ENCODE results near the gene PPP1R8. TPM values are rescaled to one million over a fixed set of nuclear protein-coding genes. Genes with fewer than 3 reads are reported as not detected.
"Not testable (repeated sequence)": the region's sequence is repeated elsewhere in the genome, so short reads cannot be mapped to it uniquely, and the experiment has no call there.

PPP1R8 gene
- total RNA-seq, 1 experiment from 2014 or later, result 57.4 TPM

DNA sequence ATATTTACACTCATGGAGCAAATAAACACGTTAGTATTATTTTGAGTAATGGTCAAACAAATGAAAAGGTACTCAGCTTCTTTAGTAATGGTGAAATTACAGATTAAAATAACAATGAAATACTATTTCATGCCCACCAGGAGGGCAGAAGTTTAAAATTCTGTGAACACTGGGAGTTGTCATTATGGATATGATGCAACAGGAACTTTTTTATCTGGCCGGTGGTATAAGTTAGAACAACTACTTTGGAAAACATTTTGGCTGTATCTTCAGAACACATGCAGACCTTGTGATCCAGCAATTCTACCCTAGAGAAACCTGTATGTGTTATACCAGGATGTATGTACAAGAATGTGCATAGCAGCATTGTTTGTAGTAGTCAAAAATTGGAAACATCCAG is 23.2 kb upstream of the PPP1R8 start:
- Histone ChIP-seq H3K79me2 (ENCODE audit: insufficient read depth, low read length) (no peaks in the 10 kb centered on the region), H3K4me2 (ENCODE audit: low read length) (no peak overlapping the region), H3K36me3 (ENCODE audit: control insufficient read depth in 1 of 2, insufficient read depth in 2 of 2, low read length in 2 of 2) (peaks cover 0 to 11% of the 10 kb centered on the region in 2 experiments; a peak in 2 of 4 replicates), H3K9me3 (ENCODE audit: control insufficient read depth in 1 of 2, insufficient read depth in 1 of 2, low read depth in 1 of 2, low read length in 2 of 2) (no peaks in the 10 kb centered on the region), H3K27me3 (ENCODE audit: insufficient read depth, low read length) (no peaks in the 10 kb centered on the region), H3K9ac (ENCODE audit: low read length) (no peak overlapping the region), H3K4me3 (replicated peaks in 1 of 2; ENCODE audit: low read depth in 1 of 2, low read length in 2 of 2) (no peak overlapping the region), H3K27ac (ENCODE audit: low read depth, low read length) (no peak overlapping the region), H4K20me1 (ENCODE audit: insufficient read depth) (no peaks in the 10 kb centered on the region), H3K9me2 (ENCODE audit: insufficient read depth) (no peaks in the 10 kb centered on the region), H3K4me1 (ENCODE audit: control insufficient read depth in 1 of 2, insufficient read depth in 2 of 2, low read length in 2 of 2) (no peaks in the 10 kb centered on the region), H2AFZ (ENCODE audit: low read depth, low read length, poor library complexity, severe bottlenecking) (no peak overlapping the region)
- ATAC-seq (no peak), DNase-seq (ENCODE audit: low read depth, low spot score) (no peak)
- ChIA-PET POLR2A (no interaction called here), CTCF (interaction anchor here (0.9 kb wide), 1 partner anchor 138 kb away, joined by 3 read pairs; no protein-coding TSS in a partner anchor), RAD21 (ENCODE audit: low non-redundant PET in 1 of 2, low total read pairs in 2 of 2, uncharacterized antibody in 2 of 2, unreplicated experiment in 2 of 2) (no interaction called here)
- intact Hi-C loops (cut with micrococcal nuclease), result no loop called here
- BruUV-seq (replicated peaks), result no TSS peak
- TF ChIP-seq EZH2phosphoT487 (IDR thresholded peaks at IDR 0.05; ENCODE audit: borderline replicate concordance), result no peak
- TF ChIP-seq YY1 (IDR thresholded peaks at IDR 0.05; ENCODE audit: extremely low read depth, insufficient replicate concordance, low read depth, low read length), result no peak
- TF ChIP-seq, protein P1, sequence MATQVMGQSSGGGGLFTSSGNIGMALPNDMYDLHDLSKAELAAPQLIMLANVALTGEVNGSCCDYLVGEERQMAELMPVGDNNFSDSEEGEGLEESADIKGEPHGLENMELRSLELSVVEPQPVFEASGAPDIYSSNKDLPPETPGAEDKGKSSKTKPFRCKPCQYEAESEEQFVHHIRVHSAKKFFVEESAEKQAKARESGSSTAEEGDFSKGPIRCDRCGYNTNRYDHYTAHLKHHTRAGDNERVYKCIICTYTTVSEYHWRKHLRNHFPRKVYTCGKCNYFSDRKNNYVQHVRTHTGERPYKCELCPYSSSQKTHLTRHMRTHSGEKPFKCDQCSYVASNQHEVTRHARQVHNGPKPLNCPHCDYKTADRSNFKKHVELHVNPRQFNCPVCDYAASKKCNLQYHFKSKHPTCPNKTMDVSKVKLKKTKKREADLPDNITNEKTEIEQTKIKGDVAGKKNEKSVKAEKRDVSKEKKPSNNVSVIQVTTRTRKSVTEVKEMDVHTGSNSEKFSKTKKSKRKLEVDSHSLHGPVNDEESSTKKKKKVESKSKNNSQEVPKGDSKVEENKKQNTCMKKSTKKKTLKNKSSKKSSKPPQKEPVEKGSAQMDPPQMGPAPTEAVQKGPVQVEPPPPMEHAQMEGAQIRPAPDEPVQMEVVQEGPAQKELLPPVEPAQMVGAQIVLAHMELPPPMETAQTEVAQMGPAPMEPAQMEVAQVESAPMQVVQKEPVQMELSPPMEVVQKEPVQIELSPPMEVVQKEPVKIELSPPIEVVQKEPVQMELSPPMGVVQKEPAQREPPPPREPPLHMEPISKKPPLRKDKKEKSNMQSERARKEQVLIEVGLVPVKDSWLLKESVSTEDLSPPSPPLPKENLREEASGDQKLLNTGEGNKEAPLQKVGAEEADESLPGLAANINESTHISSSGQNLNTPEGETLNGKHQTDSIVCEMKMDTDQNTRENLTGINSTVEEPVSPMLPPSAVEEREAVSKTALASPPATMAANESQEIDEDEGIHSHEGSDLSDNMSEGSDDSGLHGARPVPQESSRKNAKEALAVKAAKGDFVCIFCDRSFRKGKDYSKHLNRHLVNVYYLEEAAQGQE (IDR thresholded peaks at IDR 0.05; ENCODE audit: low read depth), result no peak
- no peak for TF ChIP-seq ZFX (IDR thresholded peaks at IDR 0.05)
- no peak for TF ChIP-seq CEBPB (IDR thresholded peaks at IDR 0.05; ENCODE audit: low read depth)
- TF ChIP-seq JUND (IDR thresholded peaks at IDR 0.05), result no peak
- TF ChIP-seq TCF7L2 (IDR thresholded peaks at IDR 0.05; ENCODE audit: borderline replicate concordance, extremely low read depth, insufficient read depth, insufficient read length), result no peak
- no peak for TF ChIP-seq POLR2A (IDR thresholded peaks at IDR 0.05; ENCODE audit: borderline replicate concordance, extremely low read depth, insufficient read depth, insufficient read length)
- TF ChIP-seq, protein P2, sequence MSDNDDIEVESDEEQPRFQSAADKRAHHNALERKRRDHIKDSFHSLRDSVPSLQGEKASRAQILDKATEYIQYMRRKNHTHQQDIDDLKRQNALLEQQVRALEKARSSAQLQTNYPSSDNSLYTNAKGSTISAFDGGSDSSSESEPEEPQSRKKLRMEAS (IDR thresholded peaks at IDR 0.05), result no peak
- no peak for TF ChIP-seq SP1 (IDR thresholded peaks at IDR 0.05; ENCODE audit: low read depth)

GRCh38 chr1:27808131-27808530 is 22.5 kb upstream of the PPP1R8 start:
- RAD21 ChIA-PET (ENCODE audit: low non-redundant PET in 1 of 2, low total read pairs in 2 of 2, uncharacterized antibody in 2 of 2, unreplicated experiment in 2 of 2); POLR2A ChIA-PET; intact Hi-C loops (cut with micrococcal nuclease): not testable (repeated sequence)

More at GRCh38 chr1:27808131-27808530, 22.5 kb upstream of the PPP1R8 start:
- BruUV-seq (replicated peaks); H3K9ac ChIP-seq (ENCODE audit: low read length); H2AFZ ChIP-seq (ENCODE audit: low read depth, low read length, poor library complexity, severe bottlenecking); H4K20me1 ChIP-seq (ENCODE audit: insufficient read depth); H3K79me2 ChIP-seq (ENCODE audit: insufficient read depth, low read length); H3K4me2 ChIP-seq (ENCODE audit: low read length); H3K9me3 ChIP-seq (ENCODE audit: control insufficient read depth in 1 of 2, insufficient read depth in 1 of 2, low read depth in 1 of 2, low read length in 2 of 2); H3K9me2 ChIP-seq (ENCODE audit: insufficient read depth); H3K36me3 ChIP-seq (ENCODE audit: control insufficient read depth in 1 of 2, insufficient read depth in 2 of 2, low read length in 2 of 2); H3K4me1 ChIP-seq (ENCODE audit: control insufficient read depth in 1 of 2, insufficient read depth in 2 of 2, low read length in 2 of 2); ATAC-seq; DNase-seq (ENCODE audit: low read depth, low spot score); H3K4me3 ChIP-seq (replicated peaks in 1 of 2; ENCODE audit: low read depth in 1 of 2, low read length in 2 of 2); H3K27ac ChIP-seq (ENCODE audit: low read depth, low read length); CTCF ChIA-PET; H3K27me3 ChIP-seq (ENCODE audit: insufficient read depth, low read length): not testable (repeated sequence)
